Loucy (cell line): ENCODE measurements around the gene CRYBA2.

Experiments
- H2AFZ ChIP-seq: fragments of 200-600 bp; sonication (generic); 2 replicates; pipeline ENCODE4 v1.6.0; 2016; ENCODE audit warnings: antibody characterized with exemption, mild to moderate bottlenecking, low read length, moderate library complexity
- H3F3A ChIP-seq: fragments of 200-600 bp; 2 replicates; pipeline ENCODE4 v1.6.0; 2016; ENCODE audit warnings: antibody characterized with exemption, low read depth, mild to moderate bottlenecking
- H3K27me3 ChIP-seq: fragments of 200-600 bp; sonication (generic); 2 replicates; pipeline ENCODE4 v1.6.1; 2014; ENCODE audit warnings: low read length, mild to moderate bottlenecking; ENCODE audit not compliant: insufficient read depth, poor library complexity, severe bottlenecking
- H3K36me3 ChIP-seq: fragments of 200-600 bp; sonication (generic); 2 replicates; pipeline ENCODE4 v1.6.1; 2016; ENCODE audit warnings: low read length; ENCODE audit not compliant: insufficient read depth
- H3K4me1 ChIP-seq: fragments of 200-600 bp; sonication (generic); 2 replicates; pipeline ENCODE4 v1.5.1; 2014; ENCODE audit warnings: low read length, mild to moderate bottlenecking; ENCODE audit not compliant: insufficient read depth, poor library complexity, severe bottlenecking
- H3K4me2 ChIP-seq: fragments of 200-600 bp; sonication (generic); 2 replicates; pipeline ENCODE4 v1.6.0; 2014; ENCODE audit warnings: antibody characterized with exemption, low read length, low read depth, mild to moderate bottlenecking; ENCODE audit not compliant: poor library complexity, severe bottlenecking
- H3K4me3 ChIP-seq: fragments of 200-600 bp; sonication (generic); 2 replicates; pipeline ENCODE4 v1.5.1; 2014; ENCODE audit warnings: low read length, mild to moderate bottlenecking, mixed read lengths; ENCODE audit not compliant: poor library complexity, severe bottlenecking
- H3K79me2 ChIP-seq: fragments of 200-600 bp; sonication (generic); 2 replicates; pipeline ENCODE4 v1.6.1; 2014; ENCODE audit warnings: low read length; ENCODE audit not compliant: insufficient read depth
- H3K9ac ChIP-seq: fragments of 200-600 bp; sonication (generic); 2 replicates; pipeline ENCODE4 v1.6.0; 2014; ENCODE audit warnings: mild to moderate bottlenecking, low read depth, low read length, moderate library complexity; ENCODE audit not compliant: poor library complexity, severe bottlenecking
- H3K9me2 ChIP-seq: fragments of 200-600 bp; sonication (generic); replicated peaks from 2 replicates; pipeline ENCODE4 v1.6.1; 2016; ENCODE audit warnings: low read depth, low read length, mixed read lengths
- H3K9me3 ChIP-seq: fragments of 200-600 bp; sonication (generic); 2 replicates; pipeline ENCODE4 v1.6.1; 2014; ENCODE audit warnings: mild to moderate bottlenecking, antibody characterized with exemption, low read length, low read depth; ENCODE audit not compliant: insufficient read depth
- H4K20me1 ChIP-seq: fragments of 200-600 bp; sonication (generic); 2 replicates; pipeline ENCODE4 v1.6.0; 2014; ENCODE audit warnings: antibody characterized with exemption, low read length, mild to moderate bottlenecking; ENCODE audit not compliant: insufficient read depth, poor library complexity, severe bottlenecking
- CTCF ChIP-seq: fragments of 200-600 bp; sonication (generic); conservative IDR thresholded peaks from 2 replicates; pipeline ENCODE4 v1.5.1; 2014; ENCODE audit warnings: mild to moderate bottlenecking, antibody characterized with exemption, low read length
- EZH2phosphoT487 ChIP-seq: fragments of 200-600 bp; IDR thresholded peaks from 2 replicates; pipeline ENCODE4 v1.6.1; 2018; ENCODE audit warnings: antibody characterized with exemption, mild to moderate bottlenecking, moderate library complexity, borderline replicate concordance

The CRYBA2 gene

DNA sequence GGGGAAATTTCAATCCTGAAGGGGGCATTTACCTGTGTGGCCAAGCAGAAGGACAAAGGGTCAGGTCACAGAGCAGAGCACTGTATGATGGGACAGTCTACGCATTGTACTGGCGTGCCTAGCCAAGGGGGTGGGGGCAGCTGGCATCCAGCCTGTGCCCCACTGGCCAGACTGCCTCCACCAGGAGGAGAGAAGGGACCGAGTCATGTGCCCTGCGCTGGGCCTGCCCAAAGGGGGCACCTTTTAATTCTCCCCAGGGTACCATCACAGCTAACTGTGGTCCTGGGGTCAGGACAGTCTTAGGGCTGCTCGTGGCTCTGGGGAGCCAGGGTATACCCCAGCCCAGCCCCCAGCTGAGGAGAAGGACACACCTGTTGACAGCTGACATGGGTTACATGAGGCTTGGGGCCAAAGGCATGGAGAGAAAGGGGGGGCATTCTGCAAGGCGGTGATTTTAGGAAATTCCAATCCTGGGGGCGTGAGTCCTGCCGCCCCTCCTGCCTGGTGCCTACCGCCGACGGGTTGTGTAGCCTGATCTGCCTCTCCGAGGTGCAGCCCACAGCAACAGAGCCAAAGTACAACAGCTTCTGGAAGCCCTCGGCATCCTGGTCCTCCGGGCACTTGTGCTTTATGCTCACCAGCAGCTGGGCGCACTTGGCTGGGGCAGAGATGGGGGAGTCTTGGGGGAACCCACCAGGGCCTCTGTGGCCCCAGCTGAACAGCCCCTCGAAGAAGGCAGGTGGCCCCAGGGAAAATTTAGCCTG lies 37.1 kb upstream of the CRYBA2 start:
- Histone ChIP-seq H3K9me3 (no peaks in the 10 kb centered on the region), H3K27me3 (no peaks in the 10 kb centered on the region), H3K79me2 (no peaks in the 10 kb centered on the region), H2AFZ (no peak overlapping the region), H3F3A (no peaks in the 10 kb centered on the region), H3K36me3 (no peaks in the 10 kb centered on the region), H3K9ac (no peak overlapping the region), H3K4me3 (no peak overlapping the region), H3K4me1 (no peaks in the 10 kb centered on the region), H4K20me1 (no peaks in the 10 kb centered on the region), H3K9me2 (no peaks in the 10 kb centered on the region), H3K4me2 (no peak overlapping the region)
- TF ChIP-seq EZH2phosphoT487 (no peak), CTCF (no peak)

DNA sequence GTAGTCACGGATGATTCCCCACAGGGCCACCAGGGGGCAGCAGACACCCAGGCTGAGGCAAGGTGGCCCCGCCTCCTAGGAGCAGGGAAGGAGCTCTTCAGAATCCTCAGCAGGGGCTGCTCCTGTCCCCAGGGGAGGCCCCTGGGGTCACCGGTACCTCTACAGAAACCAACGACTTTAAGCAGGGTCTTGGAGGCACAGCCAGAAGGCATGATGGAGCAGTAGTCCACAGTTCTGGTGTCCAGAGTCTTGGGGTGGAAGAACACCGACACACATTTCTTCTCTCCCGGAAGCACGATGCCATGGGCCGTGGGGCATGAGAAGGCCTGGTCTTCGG lies 36.6 kb upstream of the CRYBA2 start:
- no peaks in the 10 kb centered on the region for H3K4me1 ChIP-seq
- H3K9ac ChIP-seq, result no peak overlapping the region
- no peak overlapping the region for H2AFZ ChIP-seq
- H3K27me3 ChIP-seq, result no peaks in the 10 kb centered on the region
- no peaks in the 10 kb centered on the region for H4K20me1 ChIP-seq
- no peaks in the 10 kb centered on the region for H3K36me3 ChIP-seq
- no peaks in the 10 kb centered on the region for H3K79me2 ChIP-seq
- no peaks in the 10 kb centered on the region for H3K9me2 ChIP-seq
- no peak overlapping the region for H3K4me3 ChIP-seq
- TF ChIP-seq EZH2phosphoT487 (no peak), CTCF (peak; percentile 90)
- no peaks in the 10 kb centered on the region for H3F3A ChIP-seq
- no peaks in the 10 kb centered on the region for H3K9me3 ChIP-seq
- no peak overlapping the region for H3K4me2 ChIP-seq

GRCh38 chr2:219028996-219029828 lies 36.0 kb upstream of the CRYBA2 start:
- Histone ChIP-seq H3K9me3 (no peaks in the 10 kb centered on the region), H3K9ac (no peak overlapping the region), H3K9me2 (no peaks in the 10 kb centered on the region), H3K4me2 (no peak overlapping the region), H4K20me1 (no peaks in the 10 kb centered on the region), H3K4me1 (no peaks in the 10 kb centered on the region), H3K4me3 (no peak overlapping the region), H3K27me3 (no peaks in the 10 kb centered on the region), H3K79me2 (no peaks in the 10 kb centered on the region), H2AFZ (no peak overlapping the region), H3F3A (no peaks in the 10 kb centered on the region), H3K36me3 (no peaks in the 10 kb centered on the region)
- TF ChIP-seq EZH2phosphoT487 (no peak), CTCF (no peak)
